Erythroblast (primary cell): ENCODE measurements around the gene USF2.

Experiments
- DNase-seq, 2 experiments: peaks; one replicate each; lab custom pipeline; 2025; lab: John Stamatoyannopoulos, UW
- GATA1 ChIP-seq: IDR thresholded peaks from 2 replicates; pipeline ENCODE4 v1.6.1; 2011; ENCODE audit warnings: low read depth, mild to moderate bottlenecking, control low read depth, low read length, moderate library complexity
- POLR2A ChIP-seq: IDR thresholded peaks from 2 replicates; pipeline ENCODE4 v1.6.1; 2011; ENCODE audit warnings: mild to moderate bottlenecking, low read length

Gene USF2

DNA sequence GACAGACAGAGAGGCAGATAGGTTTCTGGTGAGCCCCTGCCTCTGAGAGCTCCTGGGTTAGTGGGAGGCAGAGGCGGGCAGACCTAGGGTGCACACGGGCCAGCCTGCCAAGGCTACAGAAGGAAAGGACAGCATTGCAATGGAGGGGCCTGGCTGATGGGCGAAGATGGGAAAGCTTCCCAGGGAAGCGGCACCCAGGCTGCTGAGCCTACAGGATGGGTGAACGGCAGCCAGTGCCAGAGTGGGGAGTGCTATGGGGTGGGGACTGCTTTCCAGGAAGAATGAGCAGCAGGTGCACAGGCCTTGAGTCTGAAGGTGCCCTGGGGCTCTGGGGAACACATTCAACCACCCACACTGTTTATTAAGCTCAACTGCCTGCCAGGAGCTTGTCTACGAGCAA, 22.5 kb downstream of the USF2 start:
- DNase-seq, result no peak
- no peak for TF ChIP-seq GATA1
- no peak for TF ChIP-seq POLR2A

GRCh38 chr19:35291916-35292315, 23.2 kb downstream of the USF2 start, which contains the start of gene MAG:
TSS of gene MAG (plus strand) at chr19:35292161. CDS start at chr19:35295409, 3,248 bp downstream.
- DNase-seq, result no peak
- TF ChIP-seq POLR2A (no peak), GATA1 (no peak)

GRCh38 chr19:35292421-35293362, 23.9 kb downstream of the USF2 start:
- no peak for DNase-seq
- TF ChIP-seq POLR2A (no peak), GATA1 (no peak)

- DNase-seq, result no peak
- TF ChIP-seq POLR2A (no peak), GATA1 (no peak)
These were observed 24.6 kb downstream of the USF2 start for GRCh38 chr19:35293363-35293739.

DNA sequence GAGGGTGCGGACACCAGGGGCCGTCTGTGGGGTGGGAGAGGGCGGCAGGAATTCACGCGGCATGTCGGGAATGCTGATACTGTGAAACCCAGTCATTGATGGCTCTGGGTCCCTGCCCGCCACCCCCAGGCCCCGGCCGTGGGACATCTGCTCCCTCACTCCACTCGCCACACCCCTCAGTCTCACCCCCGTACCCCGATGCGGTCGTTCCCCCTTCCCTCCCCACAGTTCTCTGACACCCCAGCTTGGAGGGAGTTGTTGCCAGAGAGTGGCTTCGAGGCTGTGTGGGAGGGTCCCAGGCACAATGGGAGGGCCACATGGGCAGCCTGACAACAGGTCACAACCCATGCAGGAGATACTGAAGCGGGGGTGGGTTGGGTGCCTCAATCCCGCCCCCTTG, 25.0 kb downstream of the USF2 start:
- no peak for TF ChIP-seq POLR2A
- TF ChIP-seq GATA1, result no peak
- DNase-seq, result no peak

DNA sequence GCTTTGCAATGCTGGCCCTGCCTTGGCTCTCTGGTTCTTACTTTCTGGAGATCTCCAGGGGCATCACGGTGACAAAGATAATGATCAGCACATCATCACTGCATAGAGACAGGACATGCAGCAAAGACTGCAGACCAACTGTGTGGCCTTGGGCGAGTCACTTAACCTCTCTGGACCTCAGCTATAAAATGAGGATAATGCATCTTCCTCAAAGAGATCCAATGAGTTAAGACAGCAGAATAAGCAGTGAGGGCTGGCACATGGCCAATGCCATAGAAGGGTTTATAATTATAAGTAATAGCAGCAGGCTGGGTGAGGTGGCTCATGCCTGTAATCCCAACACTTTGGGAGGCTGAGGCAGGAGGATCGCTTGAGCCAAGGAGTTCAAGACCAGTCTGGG, 25.6 kb downstream of the USF2 start:
- DNase-seq, result no peak
- TF ChIP-seq GATA1 (no peak), POLR2A (no peak)

DNA sequence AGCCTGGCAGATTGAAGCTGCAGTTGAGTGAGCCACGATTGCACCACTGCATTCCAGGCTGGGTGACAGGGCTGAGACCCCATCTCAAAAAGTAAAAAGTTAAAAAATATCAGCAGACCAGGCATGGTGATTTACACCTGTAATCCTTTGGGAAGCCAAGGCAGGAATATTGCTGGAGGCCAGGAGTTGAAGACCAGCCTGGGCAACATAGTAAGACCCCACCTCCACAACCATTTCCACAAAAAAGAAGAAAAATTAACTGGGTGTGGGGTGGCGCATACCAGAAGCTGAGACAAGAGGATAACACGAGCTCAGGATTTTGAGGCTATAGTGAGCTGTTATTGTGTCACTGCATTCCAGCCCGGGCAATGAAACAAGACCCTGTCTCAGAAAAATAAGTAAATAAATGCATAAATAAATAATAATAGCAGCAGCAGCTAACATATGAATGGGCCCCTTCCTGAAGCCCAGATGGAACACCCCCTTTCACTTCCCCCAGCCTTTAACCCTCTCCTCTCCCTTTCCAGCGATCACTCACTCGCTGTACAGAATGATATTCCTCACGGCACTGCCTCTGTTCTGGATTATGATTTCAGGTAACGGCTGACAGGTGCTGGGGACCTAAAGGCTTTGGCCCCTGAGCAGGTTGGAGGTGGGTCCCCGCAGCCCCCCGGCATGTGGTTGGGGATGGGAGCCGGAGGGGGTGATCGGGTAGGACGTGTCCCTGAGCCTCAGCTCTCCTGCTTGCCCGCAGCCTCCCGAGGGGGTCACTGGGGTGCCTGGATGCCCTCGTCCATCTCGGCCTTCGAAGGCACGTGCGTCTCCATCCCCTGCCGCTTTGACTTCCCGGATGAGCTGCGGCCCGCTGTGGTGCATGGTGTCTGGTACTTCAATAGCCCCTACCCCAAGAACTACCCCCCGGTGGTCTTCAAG, 26.4 kb downstream of the USF2 start:
- TF ChIP-seq POLR2A, result no peak
- DNase-seq, result no peak

GRCh38 chr19:35295792-35296462, 27.2 kb downstream of the USF2 start:
- no peak for DNase-seq
- TF ChIP-seq GATA1 (no peak), POLR2A (no peak)

DNA sequence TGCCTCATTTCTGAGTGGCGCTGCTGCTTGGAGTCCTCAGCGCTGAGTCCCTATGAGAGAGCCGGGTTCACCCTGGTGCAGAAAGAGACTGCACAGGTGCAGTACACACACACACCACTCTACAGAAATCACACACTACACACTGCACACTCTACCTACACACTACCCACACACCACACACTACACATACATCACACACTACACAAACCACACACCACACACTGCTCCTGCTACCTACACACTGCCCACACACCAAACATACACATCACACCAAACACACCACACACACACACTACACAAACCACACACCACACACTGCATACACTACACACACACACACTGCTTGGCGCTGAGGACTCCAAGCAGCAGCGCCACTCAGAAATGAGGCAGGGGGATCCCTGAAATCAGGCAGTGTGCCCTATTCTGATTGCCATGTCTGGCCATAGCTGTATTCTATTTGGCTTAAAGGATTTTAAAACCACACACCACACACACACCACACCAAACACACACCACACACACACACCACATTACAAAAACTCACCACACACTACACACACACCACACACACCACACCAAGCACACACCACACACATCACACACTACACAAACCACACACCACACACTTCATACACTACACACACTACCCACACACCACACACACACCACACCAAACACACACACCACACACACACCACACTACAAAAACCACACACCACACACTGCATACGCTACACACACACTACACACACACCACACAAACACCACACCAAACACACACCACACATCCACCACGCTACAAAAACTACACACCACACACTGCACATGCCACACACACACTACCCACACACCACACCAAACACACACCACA, 28.1 kb downstream of the USF2 start:
- no peak for TF ChIP-seq POLR2A
- no peak for TF ChIP-seq GATA1
- peak in 1 of 2 experiments; percentile 47 for DNase-seq

- no peak for DNase-seq
- TF ChIP-seq POLR2A (no peak), GATA1 (no peak)
These were observed 28.7 kb downstream of the USF2 start for GRCh38 chr19:35297515-35297848.

GRCh38 chr19:35297922-35298321, 29.2 kb downstream of the USF2 start:
- no peak for DNase-seq
- TF ChIP-seq POLR2A (no peak), GATA1 (no peak)

DNA sequence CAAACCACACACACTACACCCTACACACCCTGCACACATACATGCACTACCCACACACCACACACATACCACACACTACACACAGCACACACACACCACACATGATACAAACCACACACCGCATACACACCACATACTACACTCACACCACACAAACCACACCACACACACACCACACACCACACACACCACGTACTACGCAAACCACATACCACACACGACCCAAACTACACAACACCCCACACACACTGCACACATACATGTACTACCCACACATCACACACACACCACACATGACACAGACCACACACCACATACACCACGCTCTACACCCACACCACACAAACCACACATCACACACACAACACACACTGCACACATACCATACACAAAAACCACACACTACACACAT, 29.8 kb downstream of the USF2 start:
- no peak for DNase-seq
- no peak for TF ChIP-seq GATA1
- TF ChIP-seq POLR2A, result no peak
